Kidney (tissue), 14 donors: ENCODE measurements around the gene RPTOR. TPM values are rescaled to one million over a fixed set of nuclear protein-coding genes. Genes with fewer than 3 reads are reported as not detected.
"Not testable (repeated sequence)": the region's sequence is repeated elsewhere in the genome, so short reads cannot be mapped to it uniquely, and the experiment has no call there.

Experiments
- DNase-seq, 5 donors: peaks; one replicate each; pipeline ENCODE4 v3.0.0-alpha.2; 2013 to 2020
- FAIRE-seq: peaks from 2 replicates; lab custom pipeline; 2012; peaks lifted over from hg19 to GRCh38; lab: Jason Lieb, UNC
- H3K27ac ChIP-seq, 2 donors: one replicate each; pipeline ENCODE4 v1.7.0; 2013; ENCODE audit warnings: low read depth in 2 of 2, low read length in 2 of 2, inconsistent platforms in 1 of 2
- H3K27me3 ChIP-seq: one replicate; pipeline ENCODE4 v1.7.1; 2013; ENCODE audit warnings: low read length, inconsistent platforms; ENCODE audit not compliant: control insufficient read depth, insufficient read depth
- H3K36me3 ChIP-seq, 3 donors: one replicate each; pipeline versions ENCODE4 v1.7.0 to v1.7.1; 2013; ENCODE audit warnings: low read length in 3 of 3, control low read depth in 1 of 3, inconsistent platforms in 1 of 3; ENCODE audit not compliant: insufficient read depth in 3 of 3, control insufficient read depth in 2 of 3
- H3K4me1 ChIP-seq, 3 donors: one replicate each; pipeline versions ENCODE4 v1.7.0 to v1.7.1; 2013; ENCODE audit warnings: low read length in 3 of 3, inconsistent platforms in 1 of 3, low read depth in 1 of 3; ENCODE audit not compliant: control insufficient read depth in 2 of 3, insufficient read depth in 2 of 3
- H3K4me3 ChIP-seq, 3 donors: one replicate each; pipeline versions ENCODE4 v1.7.0 to v1.8.1; 2013; ENCODE audit warnings: low read length in 3 of 3, control low read depth in 1 of 3, inconsistent platforms in 1 of 3
- H3K9ac ChIP-seq, 3 donors: one replicate each; pipeline versions ENCODE4 v1.7.0 to v1.7.1; 2013; ENCODE audit warnings: low read length in 3 of 3, control low read depth in 1 of 3, inconsistent platforms in 1 of 3
- H3K9me3 ChIP-seq, 3 donors: one replicate each; pipeline versions ENCODE4 v1.7.0 to v1.7.1; 2013; ENCODE audit warnings: low read length in 3 of 3, control low read depth in 1 of 3, inconsistent platforms in 1 of 3; ENCODE audit not compliant: control insufficient read depth in 2 of 3, insufficient read depth in 1 of 3
- intact Hi-C: fragments of 100-400 bp; cut with DNase I; formaldehyde crosslinking; loops from one replicate; pipeline ENCODE4 v1.11.1; 2022
- polyA plus RNA-seq: library from polyadenylated mRNA; stranded (reverse); fragments of 350-450 nt; fragmentation: Illumina TruSeq; extraction: RNeasy Lipid Tissue Mini Kit (QIAGEN cat#74804); gene quantifications from one replicate; pipeline ENCODE4 v1.2.3, GENCODE V29; 2014; ENCODE audit warnings: low read depth, low replicate concordance; ENCODE audit not compliant: insufficient read depth
- total RNA-seq: library from RNA; stranded (reverse); fragmentation: NEBNext Ultra II Directional; extraction: Animal tissue kit (Norgen Biotek cat#: 25700); gene quantifications from one replicate; pipeline ENCODE4 v1.2.1, GENCODE V29; 2021
- TF ChIP-seq, protein P1 (sequence below): IDR thresholded peaks from 3 replicates; pipeline ENCODE4 v1.5.1; 2012; ENCODE audit warnings: mild to moderate bottlenecking, moderate library complexity, borderline replicate concordance; ENCODE audit not compliant: insufficient read depth; ENCODE audit errors: extremely low read depth
- donor health status: control.
- donor health status: control.
- donor health status: control.
- donor health status: control.
- donor health status: control.
- donor health status: DM: yes; HTN: yes; CAD: no.
- donor health status: Normal renal cell carcinoma (clear cell type).

The RPTOR gene
- total and polyA plus RNA-seq, 2 donors from 2014 or later: 5.5 to 37.6 TPM

GRCh38 chr17:80761110-80761871, 216.7 kb downstream of the RPTOR start:
- intact Hi-C loops: no loop called here
- DNase-seq (peak in 1 of 5 donors; percentile 22), FAIRE-seq (no peak)
- TF ChIP-seq, protein P1, sequence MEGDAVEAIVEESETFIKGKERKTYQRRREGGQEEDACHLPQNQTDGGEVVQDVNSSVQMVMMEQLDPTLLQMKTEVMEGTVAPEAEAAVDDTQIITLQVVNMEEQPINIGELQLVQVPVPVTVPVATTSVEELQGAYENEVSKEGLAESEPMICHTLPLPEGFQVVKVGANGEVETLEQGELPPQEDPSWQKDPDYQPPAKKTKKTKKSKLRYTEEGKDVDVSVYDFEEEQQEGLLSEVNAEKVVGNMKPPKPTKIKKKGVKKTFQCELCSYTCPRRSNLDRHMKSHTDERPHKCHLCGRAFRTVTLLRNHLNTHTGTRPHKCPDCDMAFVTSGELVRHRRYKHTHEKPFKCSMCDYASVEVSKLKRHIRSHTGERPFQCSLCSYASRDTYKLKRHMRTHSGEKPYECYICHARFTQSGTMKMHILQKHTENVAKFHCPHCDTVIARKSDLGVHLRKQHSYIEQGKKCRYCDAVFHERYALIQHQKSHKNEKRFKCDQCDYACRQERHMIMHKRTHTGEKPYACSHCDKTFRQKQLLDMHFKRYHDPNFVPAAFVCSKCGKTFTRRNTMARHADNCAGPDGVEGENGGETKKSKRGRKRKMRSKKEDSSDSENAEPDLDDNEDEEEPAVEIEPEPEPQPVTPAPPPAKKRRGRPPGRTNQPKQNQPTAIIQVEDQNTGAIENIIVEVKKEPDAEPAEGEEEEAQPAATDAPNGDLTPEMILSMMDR: no peak
- Histone ChIP-seq H3K4me1 (peaks cover 0 to 5% (median 0%) of the 10 kb centered on the region in 3 donors), H3K36me3 (no peaks in the 10 kb centered on the region), H3K9me3 (no peaks in the 10 kb centered on the region), H3K27ac (no peak overlapping the region), H3K9ac (no peak overlapping the region), H3K4me3 (no peak overlapping the region), H3K27me3 (no peaks in the 10 kb centered on the region)

DNA sequence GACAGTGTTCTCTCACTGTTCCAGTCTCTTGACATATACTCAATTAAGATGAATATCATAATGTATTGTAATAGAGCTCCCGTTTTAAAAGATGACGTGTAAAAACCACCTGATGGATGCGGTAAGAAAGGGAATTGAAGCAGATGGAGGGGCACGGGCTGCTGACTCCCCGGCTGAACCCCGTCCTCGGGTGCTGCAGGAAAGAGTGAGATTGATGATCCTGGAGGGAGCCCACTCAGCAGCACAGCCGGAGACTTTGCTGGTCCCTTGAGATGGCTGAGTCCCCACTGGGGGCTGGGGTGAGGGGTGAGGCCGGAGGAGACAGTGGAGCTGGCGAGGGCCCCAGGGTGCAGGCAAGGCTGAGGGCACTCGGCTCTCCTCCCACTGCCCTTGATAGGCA, 217.4 kb downstream of the RPTOR start:
- peaks cover 0 to 5% (median 0%) of the 10 kb centered on the region in 3 donors for H3K4me1 ChIP-seq
- no peaks in the 10 kb centered on the region for H3K9me3 ChIP-seq
- no peak overlapping the region for H3K27ac ChIP-seq
- H3K4me3 ChIP-seq: no peak overlapping the region
- no peak overlapping the region for H3K9ac ChIP-seq
- H3K36me3 ChIP-seq: no peaks in the 10 kb centered on the region
- peak in 1 of 5 donors; percentile 30 for DNase-seq
- no peaks in the 10 kb centered on the region for H3K27me3 ChIP-seq
- intact Hi-C loops: no loop called here
- FAIRE-seq: no peak
- TF ChIP-seq, protein P1: no peak

GRCh38 chr17:80763293-80763867, 218.7 kb downstream of the RPTOR start:
- no peak for DNase-seq
- no peaks in the 10 kb centered on the region for H3K36me3 ChIP-seq
- peaks cover 0 to 5% (median 0%) of the 10 kb centered on the region in 3 donors for H3K4me1 ChIP-seq
- FAIRE-seq: no peak
- no peaks in the 10 kb centered on the region for H3K27me3 ChIP-seq
- no peak overlapping the region for H3K4me3 ChIP-seq
- H3K9ac ChIP-seq: no peak overlapping the region
- no peaks in the 10 kb centered on the region for H3K9me3 ChIP-seq
- intact Hi-C loops: no loop called here
- H3K27ac ChIP-seq: no peak overlapping the region
- TF ChIP-seq, protein P1: no peak

DNA sequence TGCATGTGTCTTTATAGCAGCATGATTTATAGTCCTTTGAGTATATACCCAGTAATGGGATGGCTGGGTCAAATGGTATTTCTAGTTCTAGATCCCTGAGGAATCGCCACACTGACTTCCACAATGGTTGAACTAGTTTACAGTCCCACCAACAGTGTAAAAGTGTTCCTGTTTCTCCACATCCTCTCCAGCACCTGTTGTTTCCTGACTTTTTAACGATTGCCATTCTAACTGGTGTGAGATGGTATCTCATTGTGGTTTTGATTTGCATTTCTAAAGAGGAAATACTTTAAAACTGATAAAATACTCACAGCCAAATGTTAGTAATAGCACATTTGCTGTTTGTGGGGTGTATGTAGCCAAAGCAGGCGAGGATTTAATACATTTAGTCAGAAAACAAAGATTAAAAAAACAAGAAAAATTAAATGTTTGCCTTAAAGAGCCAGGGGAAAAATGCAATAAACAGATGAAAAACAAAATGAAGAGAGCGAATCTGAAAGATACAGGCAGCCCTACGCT, 220.0 kb downstream of the RPTOR start:
- DNase-seq, H3K9me3 ChIP-seq, H3K9ac ChIP-seq, H3K36me3 ChIP-seq, FAIRE-seq, H3K4me1 ChIP-seq, H3K4me3 ChIP-seq, H3K27ac ChIP-seq, H3K27me3 ChIP-seq, intact Hi-C loops: not testable (repeated sequence)
